Activated B cell treated with CpG ODN at 0.5 μM for 24 hours (primary cell): ENCODE results near the gene SACM1L. TPM values are rescaled to one million over a fixed set of nuclear protein-coding genes. Genes with fewer than 3 reads are reported as not detected.

Experiments
- ATAC-seq: fragments of 200-7000 bp; cut with Tn5 transposase; one replicate; pipeline ENCODE4 v1.10.0; 2021; ENCODE audit warnings: low read depth, mild to moderate bottlenecking, moderate library complexity
- CTCF ChIA-PET: fragments of 350-600 bp; sonication (Branson Sonifier 250); formaldehyde crosslinking; loops from one replicate; lab custom pipeline; 2021; ENCODE audit warnings: antibody characterized with exemption; lab: Charles Lee
- POLR2A ChIA-PET: fragments of 350-600 bp; sonication (Branson Sonifier 250); formaldehyde crosslinking; loops from one replicate; lab custom pipeline; 2021; ENCODE audit warnings: antibody characterized with exemption; lab: Charles Lee
- DNase-seq: peaks from one replicate; pipeline ENCODE4 v3.0.0; 2022
- H3K27ac Mint-ChIP-seq: one replicate; pipeline ENCODE4 v1.8.0; 2020; ENCODE audit warnings: mixed read lengths
- H3K27me3 Mint-ChIP-seq: one replicate; pipeline ENCODE4 v1.8.0; 2021; ENCODE audit warnings: mixed read lengths
- H3K36me3 Mint-ChIP-seq: one replicate; pipeline ENCODE4 v1.8.0; 2021; ENCODE audit warnings: low read depth, mixed read lengths
- H3K4me1 Mint-ChIP-seq: one replicate; pipeline ENCODE4 v1.8.0; 2021; ENCODE audit warnings: mixed read lengths
- H3K4me3 Mint-ChIP-seq: one replicate; pipeline ENCODE4 v1.8.0; 2020; ENCODE audit warnings: mild to moderate bottlenecking, mixed read lengths
- H3K9me3 Mint-ChIP-seq: one replicate; pipeline ENCODE4 v1.8.0; 2020; ENCODE audit warnings: mixed read lengths
- CTCF ChIP-seq: fragments of 200-600 bp; IDR thresholded peaks from one replicate; pipeline ENCODE4 v1.8.0; 2022; ENCODE audit warnings: antibody characterized with exemption, mild to moderate bottlenecking
- intact Hi-C: fragments of 100-400 bp; cut with micrococcal nuclease; formaldehyde crosslinking; loops from one replicate; pipeline ENCODE4 v1.15.1; 2024
- total RNA-seq: library from RNA; stranded (reverse); gene quantifications from 2 replicates; pipeline ENCODE4 v1.2.3, GENCODE V29; 2022

The SACM1L gene
- 43.1 and 55.5 TPM in 2 replicates for total RNA-seq

- ChIA-PET POLR2A (interaction anchor here (0.5 to 2.0 kb wide), 14 partner anchors 9 to 1756 kb away, joined by 3 to 9 read pairs (median 3); partner anchors contain the start of genes ALS2CL and LIMD1), CTCF (interaction anchor here (1.1 to 4.5 kb wide), 2 partner anchors 28 to 694 kb away, joined by 3 to 25 read pairs; no protein-coding TSS in a partner anchor)
- H3K27me3 Mint-ChIP-seq = peaks cover 3% of the 10 kb centered on the region
- peak within 1 kb of the TSS; percentile 88 for H3K4me3 Mint-ChIP-seq
- no peak for TF ChIP-seq CTCF
- peaks cover 30% of the 10 kb centered on the region for H3K36me3 Mint-ChIP-seq
- ATAC-seq (peak; percentile 88), DNase-seq (peak; percentile 90)
- intact Hi-C loops = loop anchor here (1.0 to 5.0 kb wide), 3 partner anchors 43 to 153 kb away; partner anchors contain the start of gene LZTFL1
- H3K9me3 Mint-ChIP-seq = no peaks in the 10 kb centered on the region
- H3K27ac Mint-ChIP-seq = peak within 1 kb of the TSS; percentile 98
- H3K4me1 Mint-ChIP-seq = peaks cover 61% of the 10 kb centered on the region
Observed at GRCh38 chr3:45688882-45689786, at the start of gene SACM1L. TSS of gene SACM1L (plus strand) at chr3:45689396. CDS start at chr3:45689466, 70 bp downstream.

DNA sequence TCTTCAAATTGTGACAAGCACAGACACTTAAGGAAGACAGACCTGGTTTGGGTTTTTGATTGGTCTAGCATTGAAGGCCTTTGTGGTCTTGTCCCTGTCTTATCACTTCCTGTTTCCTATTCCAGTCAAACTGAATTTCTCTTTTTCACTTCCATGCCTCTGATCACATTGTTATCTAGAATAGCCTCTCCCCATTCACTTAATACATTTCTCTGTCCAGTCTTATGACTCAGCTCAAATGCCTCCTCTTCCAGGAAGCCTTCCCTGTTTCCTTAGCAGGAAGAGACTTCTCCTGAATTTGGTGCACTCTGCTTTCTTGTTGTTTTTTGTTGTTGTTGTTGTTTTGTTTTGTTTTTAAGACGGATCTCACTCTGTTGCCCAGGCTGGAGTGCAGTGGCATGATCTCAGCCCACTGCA lies 49.1 kb upstream of the SACM1L start:
- intact Hi-C loops = no loop called here
- TF ChIP-seq CTCF = no peak
- H3K36me3 Mint-ChIP-seq = peaks cover 68% of the 10 kb centered on the region
- H3K4me1 Mint-ChIP-seq = peaks cover 37% of the 10 kb centered on the region
- CTCF ChIA-PET = interaction anchor here (0.6 kb wide), 1 partner anchor 47 kb away, joined by 3 read pairs; no protein-coding TSS in a partner anchor
- H3K4me3 Mint-ChIP-seq = no peak overlapping the region
- ATAC-seq = no peak
- POLR2A ChIA-PET = no interaction called here
- no peaks in the 10 kb centered on the region for H3K9me3 Mint-ChIP-seq
- DNase-seq = no peak
- peak overlapping the region; percentile 22 for H3K27ac Mint-ChIP-seq
- no peaks in the 10 kb centered on the region for H3K27me3 Mint-ChIP-seq

DNA sequence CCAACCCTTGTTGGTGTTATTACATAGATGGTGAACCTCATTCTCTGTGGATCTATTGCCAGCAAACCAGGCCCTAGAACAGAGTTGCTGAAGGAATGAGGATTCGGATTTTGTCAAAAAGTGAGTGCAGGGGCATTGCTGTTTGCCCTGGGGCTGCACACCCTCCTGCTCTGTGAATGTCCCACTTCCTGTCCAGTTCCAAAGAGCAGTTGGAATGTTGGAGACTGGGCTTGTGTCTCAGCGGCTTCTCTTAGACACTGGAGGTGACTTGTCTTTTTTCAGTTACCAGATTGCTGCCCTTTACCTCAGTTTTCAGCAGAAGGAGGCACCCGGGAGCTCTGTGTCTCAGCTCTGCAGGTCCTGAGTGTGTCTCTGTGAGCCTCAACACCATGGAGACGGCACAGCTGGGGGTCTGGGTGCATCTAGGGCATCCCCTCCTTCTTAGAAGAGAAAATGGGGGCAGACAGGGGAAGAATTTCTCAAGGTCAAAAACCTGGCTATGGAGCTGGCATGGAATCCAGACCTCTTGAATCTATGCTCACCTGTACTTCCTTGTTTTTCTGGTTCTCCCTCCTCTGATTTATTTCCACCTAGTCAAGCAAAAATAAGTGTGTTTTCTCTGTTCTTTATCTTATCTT lies 48.4 kb upstream of the SACM1L start:
- DNase-seq (no peak), ATAC-seq (no peak)
- ChIA-PET POLR2A (no interaction called here), CTCF (interaction anchor here (0.8 kb wide), 1 partner anchor 19 kb away, joined by 3 read pairs; no protein-coding TSS in a partner anchor)
- no peak for TF ChIP-seq CTCF
- H3K27me3 Mint-ChIP-seq = no peaks in the 10 kb centered on the region
- no peak overlapping the region for H3K4me3 Mint-ChIP-seq
- peaks cover 35% of the 10 kb centered on the region for H3K4me1 Mint-ChIP-seq
- no peaks in the 10 kb centered on the region for H3K9me3 Mint-ChIP-seq
- peaks cover 70% of the 10 kb centered on the region for H3K36me3 Mint-ChIP-seq
- H3K27ac Mint-ChIP-seq = peak overlapping the region; percentile 66
- intact Hi-C loops = no loop called here

- Mint-ChIP-seq H3K9me3 (no peaks in the 10 kb centered on the region), H3K27me3 (no peaks in the 10 kb centered on the region), H3K4me3 (no peak overlapping the region), H3K4me1 (peaks cover 39% of the 10 kb centered on the region), H3K27ac (no peak overlapping the region), H3K36me3 (peaks cover 66% of the 10 kb centered on the region)
- ChIA-PET CTCF (interaction anchor here (0.8 kb wide), 1 partner anchor 18 kb away, joined by 3 read pairs; no protein-coding TSS in a partner anchor), POLR2A (interaction anchor here (1.5 kb wide), 1 partner anchor 46 kb away, joined by 3 read pairs; no protein-coding TSS in a partner anchor)
- DNase-seq (no peak), ATAC-seq (no peak)
- intact Hi-C loops = no loop called here
- TF ChIP-seq CTCF = no peak
Observed at GRCh38 chr3:45641756-45642155, 47.4 kb upstream of the SACM1L start.
